ENCODE results near the gene GRIA1. TPM values are rescaled to one million over a fixed set of nuclear protein-coding genes. Genes with fewer than 3 reads are reported as not detected.

Gene GRIA1
- total and polyA plus RNA-seq, 2 of the 4 experiments (the other 2 are of a cell fraction) = 0.48 to 1.3 TPM

GRCh38 chr5:153717287-153717686 lies 226.8 kb downstream of the GRIA1 start:
- no peaks in the 10 kb centered on the region for H4K20me1 ChIP-seq (ENCODE audit: insufficient read depth, low read length)
- H3K27ac ChIP-seq (ENCODE audit: insufficient read depth, low read length) = no peak overlapping the region
- H3K36me3 ChIP-seq (ENCODE audit: control insufficient read depth, insufficient read depth, low read length) = no peaks in the 10 kb centered on the region
- in situ Hi-C loops (cut with MboI; ENCODE audit: low sequenced_read_pairs) = no loop called here
- H2AK9ac ChIP-seq (replicated peaks; ENCODE audit: low read depth, low read length, poor library complexity) = no peak overlapping the region
- intact Hi-C loops (cut with micrococcal nuclease) = loop anchor here (10.0 kb wide), 1 partner anchor 248 kb away; no protein-coding TSS in a partner anchor
- no peak overlapping the region for H3K9ac ChIP-seq (ENCODE audit: low read depth, low read length)
- dilution Hi-C loops (cut with HindIII; ENCODE audit: low sequenced_read_pairs, unreplicated experiment) = no loop called here
- H3K27me3 ChIP-seq (ENCODE audit: control insufficient read depth, insufficient read depth, low read length) = no peaks in the 10 kb centered on the region
- H2BK15ac ChIP-seq (ENCODE audit: low read depth, low read length) = no peak overlapping the region
- no peaks in the 10 kb centered on the region for H3K9me1 ChIP-seq (ENCODE audit: insufficient read depth, low read length)
- no peak overlapping the region for H2BK5ac ChIP-seq (ENCODE audit: low read depth, low read length, poor library complexity, severe bottlenecking)
- H2AFZ ChIP-seq (replicated peaks; ENCODE audit: low read length, poor library complexity) = no peak overlapping the region
- no peak overlapping the region for H3K18ac ChIP-seq (ENCODE audit: low read depth, low read length)
- no peak for ATAC-seq (ENCODE audit: low read depth)
- ChIA-PET CTCF (no interaction called here), POLR2A (ENCODE audit: unreplicated experiment) (no interaction called here)
- no peak overlapping the region for H4K5ac ChIP-seq (ENCODE audit: low read depth, low read length)
- H4K8ac ChIP-seq (ENCODE audit: low read depth in 2 of 2, low read length in 2 of 2) = no peak overlapping the region
- H3K9me3 ChIP-seq (ENCODE audit: control insufficient read depth, insufficient read depth, low read length) = no peaks in the 10 kb centered on the region
- H2BK120ac ChIP-seq (ENCODE audit: low read depth, low read length) = no peak overlapping the region
- H2BK20ac ChIP-seq (ENCODE audit: low read depth, low read length) = no peak overlapping the region
- H3K79me1 ChIP-seq (ENCODE audit: low read depth in 1 of 2, low read length in 2 of 2) = no peaks in the 10 kb centered on the region
- TF ChIP-seq RAD21 (IDR thresholded peaks at IDR 0.05; ENCODE audit: low read length) (no peak), MAZ (IDR thresholded peaks at IDR 0.05; ENCODE audit: borderline replicate concordance, low read depth, low read length) (no peak), NFE2L2 (IDR thresholded peaks at IDR 0.05; ENCODE audit: low read depth, low read length) (no peak), MXI1 (IDR thresholded peaks at IDR 0.05; ENCODE audit: borderline replicate concordance, low read depth, low read length) (no peak), MAFK (IDR thresholded peaks at IDR 0.05; ENCODE audit: low read depth, low read length) (no peak), CHD1 (IDR thresholded peaks at IDR 0.05; ENCODE audit: low read depth, low read length) (no peak)
- TF ChIP-seq, protein P1, sequence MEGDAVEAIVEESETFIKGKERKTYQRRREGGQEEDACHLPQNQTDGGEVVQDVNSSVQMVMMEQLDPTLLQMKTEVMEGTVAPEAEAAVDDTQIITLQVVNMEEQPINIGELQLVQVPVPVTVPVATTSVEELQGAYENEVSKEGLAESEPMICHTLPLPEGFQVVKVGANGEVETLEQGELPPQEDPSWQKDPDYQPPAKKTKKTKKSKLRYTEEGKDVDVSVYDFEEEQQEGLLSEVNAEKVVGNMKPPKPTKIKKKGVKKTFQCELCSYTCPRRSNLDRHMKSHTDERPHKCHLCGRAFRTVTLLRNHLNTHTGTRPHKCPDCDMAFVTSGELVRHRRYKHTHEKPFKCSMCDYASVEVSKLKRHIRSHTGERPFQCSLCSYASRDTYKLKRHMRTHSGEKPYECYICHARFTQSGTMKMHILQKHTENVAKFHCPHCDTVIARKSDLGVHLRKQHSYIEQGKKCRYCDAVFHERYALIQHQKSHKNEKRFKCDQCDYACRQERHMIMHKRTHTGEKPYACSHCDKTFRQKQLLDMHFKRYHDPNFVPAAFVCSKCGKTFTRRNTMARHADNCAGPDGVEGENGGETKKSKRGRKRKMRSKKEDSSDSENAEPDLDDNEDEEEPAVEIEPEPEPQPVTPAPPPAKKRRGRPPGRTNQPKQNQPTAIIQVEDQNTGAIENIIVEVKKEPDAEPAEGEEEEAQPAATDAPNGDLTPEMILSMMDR (conservative IDR thresholded peaks at IDR 0.05; ENCODE audit: low read depth, low read length) = no peak
- H3K4me1 ChIP-seq (ENCODE audit: control insufficient read depth, insufficient read depth, low read length) = no peaks in the 10 kb centered on the region
- DNase-seq = no peak
- H3K4ac ChIP-seq (ENCODE audit: low read depth, low read length) = no peak overlapping the region
- no peak overlapping the region for H2AK5ac ChIP-seq (ENCODE audit: low read depth, low read length)
- no peak overlapping the region for H3K23ac ChIP-seq (ENCODE audit: low read depth, low read length)
- H3K4me3 ChIP-seq (ENCODE audit: insufficient read depth, low read depth, low read length) = no peak overlapping the region
- H4K91ac ChIP-seq (ENCODE audit: insufficient read depth, low read depth, low read length) = no peak overlapping the region
- H3K4me2 ChIP-seq (ENCODE audit: low read depth, low read length) = no peak overlapping the region
- H3K56ac ChIP-seq (ENCODE audit: extremely low read depth, insufficient read depth, low read length) = no peak overlapping the region
- 100% methylated on average over 3 of the region's 3 CpGs; no CpG with 5 or more reads in 1 of the 2 experiments for WGBS, 2 experiments (ENCODE audit: extremely low coverage in 2 of 2, insufficient read length in 1 of 2)
- H3K14ac ChIP-seq (replicated peaks; ENCODE audit: low read depth, low read length) = no peak overlapping the region
- BruUV-seq (replicated peaks) = no TSS peak
